Fibroblast of mammary gland (primary cell): Measurements from ENCODE around the gene ZNF213.
A peak's percentile ranks its signal among the peaks of the same experiment; 100 is the strongest.
"Not testable (repeated sequence)": the region's sequence is repeated elsewhere in the genome, so short reads cannot be mapped to it uniquely, and the experiment has no call there.

Experiments used
- DNase-seq: peaks from one replicate; pipeline ENCODE4 v3.0.0-alpha.2; 2010; ENCODE audit warnings: low read depth
- H3K4me3 ChIP-seq: 2 replicates; pipeline ENCODE4 v1.5.1; 2011; ENCODE audit warnings: low read depth, mild to moderate bottlenecking, low read length, moderate library complexity; ENCODE audit not compliant: control insufficient read depth
- CTCF ChIP-seq: conservative IDR thresholded peaks from 2 replicates; pipeline ENCODE4 v1.5.1; 2011; ENCODE audit warnings: low read depth, low read length, inconsistent platforms; ENCODE audit not compliant: control insufficient read depth, insufficient read depth

The ZNF213 gene

DNA sequence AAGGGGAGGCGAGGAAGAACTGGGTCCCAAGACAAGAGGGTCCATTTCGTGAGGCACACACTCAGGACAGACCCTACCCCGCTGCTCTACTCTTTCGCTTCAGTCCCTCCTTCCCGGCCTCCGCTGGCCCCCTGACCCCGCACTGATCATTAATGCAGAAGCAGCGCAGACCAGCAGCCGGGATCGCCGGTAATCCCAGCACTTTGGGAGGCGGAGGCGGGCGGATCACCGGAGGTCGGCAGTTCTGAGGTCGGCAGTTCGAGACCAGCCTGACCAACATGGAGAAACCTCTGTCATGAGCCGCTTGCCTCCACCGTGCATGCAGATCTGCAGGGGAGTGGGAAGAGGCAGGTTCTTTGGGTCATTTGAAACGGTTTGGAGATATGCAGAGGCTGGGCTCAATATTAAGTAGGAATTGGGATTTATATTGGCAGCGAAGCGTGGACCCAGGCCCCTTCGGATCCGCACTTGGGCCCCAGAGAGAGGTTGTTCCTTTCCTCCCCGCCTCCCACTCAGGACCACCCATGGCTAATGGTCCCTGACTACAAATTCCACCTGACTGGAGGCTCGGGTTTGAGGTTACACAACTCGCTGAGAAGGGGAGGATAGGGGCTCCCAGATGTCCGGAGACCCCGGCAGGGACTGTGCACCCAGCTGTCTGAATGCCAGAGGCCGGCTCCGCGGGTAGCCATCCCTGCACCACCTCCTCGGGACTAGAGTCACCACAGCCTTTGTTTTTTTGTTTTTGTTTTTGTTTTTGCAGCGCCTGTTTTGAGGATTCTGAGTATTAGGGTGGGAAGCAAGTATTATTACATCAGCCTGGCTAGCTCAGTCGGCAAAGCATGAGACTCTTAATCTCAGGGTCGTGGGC lies 29.5 kb downstream of the ZNF213 start:
- TF ChIP-seq CTCF: no peak
- H3K4me3 ChIP-seq: no peak overlapping the region
- DNase-seq: no peak

DNA sequence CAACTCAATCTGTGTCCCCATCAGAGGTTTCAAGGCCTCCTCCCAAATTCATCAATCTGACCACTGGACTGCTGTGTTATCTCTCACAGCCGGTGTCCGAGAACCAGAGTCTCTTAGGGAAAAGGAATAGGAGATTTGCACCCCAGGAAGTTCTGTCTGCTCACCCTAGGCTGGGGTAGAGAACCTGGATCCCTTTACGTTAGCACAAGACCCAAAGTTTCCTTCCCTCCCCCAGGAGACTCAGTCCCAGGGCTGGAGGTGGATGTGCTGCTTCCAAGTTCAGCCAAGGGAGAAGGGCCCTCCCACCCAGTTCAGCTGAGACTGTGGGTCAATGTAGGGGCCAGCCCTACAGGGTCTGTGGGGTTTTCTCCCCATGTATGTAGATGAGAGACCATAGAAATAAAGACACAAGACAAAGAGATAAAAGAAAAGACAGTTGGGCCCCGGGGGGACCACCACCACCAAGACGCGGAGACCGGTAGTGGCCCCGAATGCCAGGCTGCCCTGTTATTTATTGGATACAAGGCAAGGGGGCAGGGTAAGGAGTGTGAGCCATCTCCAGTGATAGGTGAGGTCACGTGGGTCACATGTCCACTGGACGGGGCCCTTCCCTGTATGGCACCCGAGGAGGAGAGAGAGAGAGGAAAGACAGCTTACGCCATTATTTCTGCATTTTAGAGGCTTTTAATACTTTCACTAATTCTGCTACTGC lies 30.4 kb downstream of the ZNF213 start:
- DNase-seq: no peak
- H3K4me3 ChIP-seq: no peak overlapping the region

GRCh38 chr16:3166505-3166886 lies 31.7 kb downstream of the ZNF213 start:
- no peak for DNase-seq
- H3K4me3 ChIP-seq: no peak overlapping the region
- TF ChIP-seq CTCF: no peak

More for the DNA sequence above, 30.4 kb downstream of the ZNF213 start:
- TF ChIP-seq CTCF: no peak

- not testable (repeated sequence) for DNase-seq, H3K4me3 ChIP-seq
Measured at GRCh38 chr16:3168729-3169128, 33.9 kb downstream of the ZNF213 start.

DNA sequence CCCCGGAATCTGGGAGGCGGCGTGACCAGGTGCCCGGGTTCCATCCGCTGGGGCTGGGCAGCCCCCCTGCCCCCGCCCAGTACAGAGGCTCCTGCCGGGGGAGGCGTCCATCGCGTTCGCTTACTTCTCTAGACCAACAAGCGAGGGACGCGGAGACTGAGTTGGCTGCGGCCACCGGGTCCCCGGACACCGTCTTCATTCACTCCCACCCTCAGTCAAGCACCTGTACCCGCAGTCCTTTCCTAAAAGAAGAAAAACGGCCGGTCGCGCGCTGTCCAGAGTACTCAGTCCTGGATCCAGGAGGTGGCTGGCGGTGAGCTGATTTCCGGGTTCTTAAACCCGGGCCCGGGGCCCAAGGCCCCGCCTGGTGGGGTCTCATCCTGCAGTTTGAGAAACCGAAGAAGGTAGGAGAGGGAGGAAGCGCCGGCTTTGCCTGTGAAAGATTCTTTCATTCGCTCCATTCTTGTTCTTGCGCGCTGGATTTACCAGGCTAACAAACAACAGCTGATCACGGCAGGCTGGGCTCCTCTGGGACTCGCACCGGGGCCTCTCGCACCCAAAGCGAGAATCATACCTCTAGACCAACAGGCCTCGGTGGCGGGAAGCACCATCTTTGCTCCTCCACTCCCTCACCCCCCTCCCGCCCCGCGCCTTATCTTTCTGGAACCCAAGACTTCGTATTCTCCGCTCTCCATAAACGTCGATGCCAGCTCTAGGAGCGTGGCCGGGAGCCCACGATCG lies 35.8 kb downstream of the ZNF213 start:
- DNase-seq: no peak
- no peak for TF ChIP-seq CTCF
- H3K4me3 ChIP-seq: peak overlapping the region; percentile 29

DNA sequence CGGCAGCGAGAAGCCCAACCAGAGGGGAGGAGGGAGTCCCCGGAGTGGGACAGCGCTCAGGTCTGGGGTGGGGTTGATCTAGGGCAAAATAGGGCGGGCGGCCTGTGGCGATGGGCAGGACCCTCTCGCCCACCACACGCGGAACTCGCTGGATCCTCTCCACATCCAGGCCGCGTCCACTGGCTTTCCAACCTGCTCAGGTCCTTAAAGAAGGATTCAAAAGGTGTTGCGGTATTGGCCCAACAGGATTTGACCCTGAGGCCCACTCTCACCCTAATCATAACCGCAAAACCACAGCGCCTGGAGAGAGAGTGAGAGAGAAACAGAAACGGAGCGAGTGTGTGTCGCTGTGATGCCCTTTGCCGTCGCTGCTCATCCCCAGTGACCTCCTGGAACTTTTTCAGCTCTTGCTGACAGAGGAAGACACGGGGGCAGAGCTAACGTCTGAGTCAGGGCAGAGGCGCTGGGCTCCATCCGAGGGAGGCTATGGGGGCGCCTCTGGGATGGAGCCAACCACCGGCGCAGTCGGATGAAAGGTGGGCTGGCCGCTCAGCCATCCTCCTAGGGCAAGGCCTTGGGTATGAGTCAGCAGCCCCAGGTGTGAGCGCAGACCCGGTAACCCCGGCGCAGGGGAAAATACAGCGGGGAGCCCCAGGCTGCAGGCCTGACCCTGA lies 36.5 kb downstream of the ZNF213 start:
- H3K4me3 ChIP-seq: peak overlapping the region; percentile 29
- DNase-seq: no peak
- TF ChIP-seq CTCF: no peak
